ENCODE results near the gene AOPEP. TPM values are rescaled to one million over a fixed set of nuclear protein-coding genes. Genes with fewer than 3 reads are reported as not detected.
A peak's percentile ranks its signal among the peaks of the same experiment; 100 is the strongest.

Gene AOPEP
- total RNA-seq, 1 donor from 2014 or later, result 24.8 TPM

GRCh38 chr9:94903961-94904421 lies 177.5 kb downstream of the AOPEP start:
- peak overlapping the region; percentile 59 for H3K27ac Mint-ChIP-seq (ENCODE audit: unreplicated experiment)

GRCh38 chr9:94904806-94905205 lies 178.3 kb downstream of the AOPEP start:
- no peaks in the 10 kb centered on the region for H3K36me3 Mint-ChIP-seq (ENCODE audit: low read depth)
- no peak for DNase-seq (ENCODE audit: low read depth, low spot score)
- H3K9me3 Mint-ChIP-seq, result no peaks in the 10 kb centered on the region
- H3K27ac Mint-ChIP-seq (ENCODE audit: unreplicated experiment), result no peak overlapping the region
- H3K4me1 Mint-ChIP-seq, result peaks cover 60% of the 10 kb centered on the region
- no peaks in the 10 kb centered on the region for H3K27me3 Mint-ChIP-seq (ENCODE audit: low read depth)
- TF ChIP-seq CTCF (conservative IDR thresholded peaks at IDR 0.05), result no peak
- H3K4me3 Mint-ChIP-seq, result peak overlapping the region; percentile 33

More at GRCh38 chr9:94903961-94904421, 177.5 kb downstream of the AOPEP start:
- no peak for TF ChIP-seq CTCF (conservative IDR thresholded peaks at IDR 0.05)
- Mint-ChIP-seq H3K36me3 (ENCODE audit: low read depth) (no peaks in the 10 kb centered on the region), H3K4me1 (peaks cover 60% of the 10 kb centered on the region), H3K27me3 (ENCODE audit: low read depth) (no peaks in the 10 kb centered on the region), H3K9me3 (no peaks in the 10 kb centered on the region), H3K4me3 (peak overlapping the region; percentile 33)
- DNase-seq (ENCODE audit: low read depth, low spot score), result no peak

- no peak for TF ChIP-seq CTCF (conservative IDR thresholded peaks at IDR 0.05)
- Mint-ChIP-seq H3K4me1 (peaks cover 64% of the 10 kb centered on the region), H3K27me3 (ENCODE audit: low read depth) (no peaks in the 10 kb centered on the region), H3K36me3 (ENCODE audit: low read depth) (no peaks in the 10 kb centered on the region), H3K9me3 (no peaks in the 10 kb centered on the region), H3K27ac (ENCODE audit: unreplicated experiment) (peak overlapping the region; percentile 17), H3K4me3 (peak overlapping the region; percentile 28)
- no peak for DNase-seq (ENCODE audit: low read depth, low spot score)
Observed at GRCh38 chr9:94905606-94906005, 179.1 kb downstream of the AOPEP start.

GRCh38 chr9:94906181-94906580 lies 179.7 kb downstream of the AOPEP start:
- DNase-seq (ENCODE audit: low read depth, low spot score), result no peak
- peaks cover 67% of the 10 kb centered on the region for H3K4me1 Mint-ChIP-seq
- no peaks in the 10 kb centered on the region for H3K36me3 Mint-ChIP-seq (ENCODE audit: low read depth)
- no peaks in the 10 kb centered on the region for H3K9me3 Mint-ChIP-seq
- no peak overlapping the region for H3K27ac Mint-ChIP-seq (ENCODE audit: unreplicated experiment)
- H3K27me3 Mint-ChIP-seq (ENCODE audit: low read depth), result no peaks in the 10 kb centered on the region
- TF ChIP-seq CTCF (conservative IDR thresholded peaks at IDR 0.05), result no peak
- no peak overlapping the region for H3K4me3 Mint-ChIP-seq

- DNase-seq (ENCODE audit: low read depth, low spot score), result no peak
- peak overlapping the region; percentile 77 for H3K27ac Mint-ChIP-seq (ENCODE audit: unreplicated experiment)
- H3K27me3 Mint-ChIP-seq (ENCODE audit: low read depth), result no peaks in the 10 kb centered on the region
- TF ChIP-seq CTCF (conservative IDR thresholded peaks at IDR 0.05), result no peak
- H3K36me3 Mint-ChIP-seq (ENCODE audit: low read depth), result no peaks in the 10 kb centered on the region
- peaks cover 69% of the 10 kb centered on the region for H3K4me1 Mint-ChIP-seq
- no peaks in the 10 kb centered on the region for H3K9me3 Mint-ChIP-seq
- H3K4me3 Mint-ChIP-seq, result no peak overlapping the region
Observed at GRCh38 chr9:94906713-94907112, 180.2 kb downstream of the AOPEP start.
